ENCODE data around the gene TSC22D4. TPM values are rescaled to one million over a fixed set of nuclear protein-coding genes. Genes with fewer than 3 reads are reported as not detected.
"Not testable (repeated sequence)": the region's sequence is repeated elsewhere in the genome, so short reads cannot be mapped to it uniquely, and the experiment has no call there.

TSC22D4 gene
- total RNA-seq, 4 donors from 2014 or later = 26.2 to 51.4 (median 33.1) TPM

GRCh38 chr7:100510437-100511239 lies 31.6 kb upstream of the TSC22D4 start:
- H3K27me3 ChIP-seq = peaks cover 0 to 5% (median 0%) of the 10 kb centered on the region in 4 donors
- TF ChIP-seq POLR2AphosphoS5 (IDR thresholded peaks at IDR 0.05) (no peak), EP300 (IDR thresholded peaks at IDR 0.05) (no peak), POLR2A (IDR thresholded peaks at IDR 0.05; ENCODE audit: low read depth) (no peak), CTCF (IDR thresholded peaks at IDR 0.05) (no peak)
- no peaks in the 10 kb centered on the region for H3K9me3 ChIP-seq
- no peak overlapping the region for H3K27ac ChIP-seq (replicated peaks in 1 of 4)
- intact Hi-C loops (cut with DNase I) = no loop called here
- 93% methylated on average over 9 of the region's 9 CpGs for WGBS
- H3K4me3 ChIP-seq = no peak overlapping the region
- no peak for DNase-seq (ENCODE audit: extremely low spot score)
- H3K4me1 ChIP-seq = peaks cover 0 to 12% (median 9%) of the 10 kb centered on the region in 4 donors
- H3K36me3 ChIP-seq = no peaks in the 10 kb centered on the region

DNA sequence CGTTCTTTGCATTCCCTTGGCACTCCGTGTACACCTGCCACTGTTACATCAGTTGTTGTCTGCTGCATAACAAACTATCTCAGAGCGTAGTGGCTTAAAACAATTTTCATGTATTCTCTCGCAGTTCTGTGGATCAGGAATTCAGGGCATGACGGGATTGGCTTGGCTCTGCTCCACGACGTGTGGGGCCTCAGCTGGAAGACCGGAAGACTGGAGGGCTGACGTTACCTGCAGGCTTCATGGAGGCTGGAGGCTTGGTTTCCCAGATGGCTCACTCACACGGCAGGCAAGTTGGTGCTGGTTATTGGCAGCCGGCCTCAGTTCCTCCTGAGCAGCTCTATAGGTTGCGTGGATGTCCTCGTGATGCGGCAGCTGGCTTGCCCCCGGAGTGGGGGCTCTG lies 30.2 kb upstream of the TSC22D4 start:
- no peak for DNase-seq (ENCODE audit: extremely low spot score)
- Histone ChIP-seq H3K9me3 (no peaks in the 10 kb centered on the region), H3K27me3 (peaks cover 0 to 5% (median 0%) of the 10 kb centered on the region in 4 donors), H3K4me3 (no peak overlapping the region), H3K36me3 (no peaks in the 10 kb centered on the region), H3K27ac (replicated peaks in 1 of 4) (no peak overlapping the region), H3K4me1 (peaks cover 0 to 5% (median 0%) of the 10 kb centered on the region in 4 donors)
- 49% methylated on average over 9 of the region's 15 CpGs for WGBS
- no peak for TF ChIP-seq EP300 (IDR thresholded peaks at IDR 0.05)
- no peak for TF ChIP-seq POLR2AphosphoS5 (IDR thresholded peaks at IDR 0.05)
- no peak for TF ChIP-seq CTCF (IDR thresholded peaks at IDR 0.05)
- no peak for TF ChIP-seq POLR2A (IDR thresholded peaks at IDR 0.05; ENCODE audit: low read depth)
- intact Hi-C loops (cut with DNase I) = no loop called here

- Histone ChIP-seq H3K4me1 (peaks cover 0 to 5% (median 0%) of the 10 kb centered on the region in 4 donors), H3K27ac (replicated peaks in 1 of 4) (no peak overlapping the region), H3K36me3 (no peaks in the 10 kb centered on the region), H3K4me3 (no peak overlapping the region), H3K9me3 (no peaks in the 10 kb centered on the region), H3K27me3 (peaks cover 0 to 5% (median 0%) of the 10 kb centered on the region in 4 donors)
- 69% methylated on average over 8 of the region's 8 CpGs for WGBS
- intact Hi-C loops (cut with DNase I) = no loop called here
- no peak for DNase-seq (ENCODE audit: extremely low spot score)
- no peak for TF ChIP-seq POLR2AphosphoS5 (IDR thresholded peaks at IDR 0.05)
- TF ChIP-seq EP300 (IDR thresholded peaks at IDR 0.05) = no peak
- no peak for TF ChIP-seq CTCF (IDR thresholded peaks at IDR 0.05)
- TF ChIP-seq POLR2A (IDR thresholded peaks at IDR 0.05; ENCODE audit: low read depth) = no peak
Measured at GRCh38 chr7:100506356-100506923, 27.4 kb upstream of the TSC22D4 start.

GRCh38 chr7:100504887-100505611 lies 26.0 kb upstream of the TSC22D4 start:
- TF ChIP-seq EP300 (IDR thresholded peaks at IDR 0.05) = no peak
- no peak for TF ChIP-seq CTCF (IDR thresholded peaks at IDR 0.05)
- TF ChIP-seq POLR2A (IDR thresholded peaks at IDR 0.05; ENCODE audit: low read depth) = no peak
- TF ChIP-seq POLR2AphosphoS5 (IDR thresholded peaks at IDR 0.05) = no peak
- Histone ChIP-seq H3K9me3 (no peaks in the 10 kb centered on the region), H3K27me3 (peaks cover 0 to 5% (median 0%) of the 10 kb centered on the region in 4 donors), H3K27ac (replicated peaks in 1 of 4) (no peak overlapping the region), H3K36me3 (no peaks in the 10 kb centered on the region), H3K4me3 (no peak overlapping the region), H3K4me1 (peaks cover 0 to 5% (median 0%) of the 10 kb centered on the region in 4 donors)
- DNase-seq (ENCODE audit: extremely low spot score) = no peak
- WGBS = 91% methylated on average over 9 of the region's 9 CpGs
- intact Hi-C loops (cut with DNase I) = no loop called here

DNA sequence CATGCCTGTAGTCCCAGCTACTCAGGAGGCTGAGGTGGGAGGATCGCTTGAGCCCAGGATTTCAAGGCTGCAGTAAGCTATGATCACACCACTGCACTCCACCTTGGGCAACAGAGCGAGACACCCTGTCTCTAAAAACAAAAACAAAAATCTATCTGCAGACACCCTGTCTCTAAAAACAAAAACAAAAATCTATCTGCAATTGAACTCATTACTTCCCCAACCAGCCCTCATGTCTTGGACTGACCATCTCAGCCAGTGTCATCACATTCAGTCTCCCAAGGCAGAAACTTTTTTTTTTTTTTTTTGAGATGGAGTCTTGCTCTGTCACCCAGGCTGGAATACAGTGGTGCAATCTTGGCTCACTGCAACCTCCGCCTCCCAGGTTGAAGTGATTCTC lies 25.0 kb upstream of the TSC22D4 start:
- H3K36me3 ChIP-seq; H3K9me3 ChIP-seq; H3K27me3 ChIP-seq; intact Hi-C loops (cut with DNase I); H3K27ac ChIP-seq (replicated peaks in 1 of 4); DNase-seq (ENCODE audit: extremely low spot score); H3K4me3 ChIP-seq; H3K4me1 ChIP-seq: not testable (repeated sequence)
- 93% methylated on average over 3 of the region's 3 CpGs for WGBS

- intact Hi-C loops (cut with DNase I); H3K27ac ChIP-seq (replicated peaks in 1 of 4); H3K9me3 ChIP-seq; H3K36me3 ChIP-seq; H3K4me1 ChIP-seq; DNase-seq (ENCODE audit: extremely low spot score); H3K27me3 ChIP-seq; H3K4me3 ChIP-seq: not testable (repeated sequence)
- 94% methylated on average over 2 of the region's 2 CpGs for WGBS
Measured at GRCh38 chr7:100500743-100501142, 21.7 kb upstream of the TSC22D4 start.
